K562 (cell line): ENCODE data around the gene ECI1. TPM values are rescaled to one million over a fixed set of nuclear protein-coding genes. Genes with fewer than 3 reads are reported as not detected.
A peak's percentile ranks its signal among the peaks of the same experiment; 100 is the strongest.

Experiments used
- CREM ChIP-seq: IDR thresholded peaks from 2 replicates; pipeline ENCODE4 v1.6.1; 2014; ENCODE audit warnings: antibody characterized with exemption, low read depth
- ERF ChIP-seq: fragments of 450-650 bp; formaldehyde crosslinking; IDR thresholded peaks from 2 replicates; pipeline ENCODE4 v1.4.0; 2020; ENCODE audit warnings: mild to moderate bottlenecking, mixed read lengths
- GMEB1 ChIP-seq: fragments of 250-450 bp; sonication (Bioruptor Pico); IDR thresholded peaks from 2 replicates; pipeline ENCODE4 v1.4.0; 2020; ENCODE audit warnings: mild to moderate bottlenecking
- HDAC6 ChIP-seq: IDR thresholded peaks from 2 replicates; pipeline ENCODE4 v1.6.1; 2012; ENCODE audit warnings: low read depth, mild to moderate bottlenecking, control low read depth, inconsistent platforms, low read length, moderate library complexity
- MYC ChIP-seq, 2 experiments: fragments of 250-450 bp in 1 of 2; sonication (Bioruptor Pico) in 1 of 2; IDR thresholded peaks; 2 replicates each; pipeline versions ENCODE4 v1.5.1 to v1.6.1; 2012 to 2021; ENCODE audit warnings: low read depth in 2 of 2, borderline replicate concordance in 1 of 2, improper control_type of control experiment in 1 of 2, low read length in 1 of 2, mild to moderate bottlenecking in 1 of 2, moderate library complexity in 1 of 2
- RBM15 ChIP-seq: fragments of 200-400 bp; formaldehyde crosslinking; IDR thresholded peaks from 2 replicates; pipeline ENCODE4 v1.6.1; 2018; ENCODE audit warnings: mild to moderate bottlenecking, low read length, moderate library complexity; ENCODE audit not compliant: insufficient read depth
- U2AF1 ChIP-seq: fragments of 200-400 bp; formaldehyde crosslinking; optimal IDR thresholded peaks from 2 replicates; pipeline ENCODE3; 2017; ENCODE audit warnings: mild to moderate bottlenecking, low read depth, low read length, moderate library complexity
- ZKSCAN8 ChIP-seq: fragments of 200-800 bp; sonication (Bioruptor generic); IDR thresholded peaks from 2 replicates; pipeline ENCODE4 v1.6.1; 2016; ENCODE audit warnings: missing genetic modification characterization, missing compliant biosample characterization
- ZNF436 ChIP-seq: fragments of 250-450, 450-650 bp; sonication (Bioruptor Pico); formaldehyde crosslinking; IDR thresholded peaks from 2 replicates; pipeline ENCODE4 v1.7.0; 2020; ENCODE audit warnings: mild to moderate bottlenecking
- ZNF707 ChIP-seq: fragments of 250-450 bp; sonication (Bioruptor Pico); conservative IDR thresholded peaks from 2 replicates; pipeline ENCODE4 v1.8.0; 2022; ENCODE audit warnings: inconsistent platforms, mild to moderate bottlenecking, moderate library complexity
- polyA plus RNA-seq, 8 experiments: library from polyadenylated mRNA; depleted of rRNA in 4 of 8; stranded (reverse) in 5 of 8; unstranded in 3 of 8; fragments of >200 nt; fragmentation: Nextera tagmentation in 2 of 8; fragmentation: Illumina TruSeq in 1 of 8; extraction: Ambion mirVana in 2 of 8; extraction: Trizol in 1 of 8; gene quantifications; 2 replicates each; pipeline versions ENCODE4 v1.2.1 to v1.2.3, GENCODE V29; 2011 to 2014; ENCODE audit warnings: inconsistent platforms in 1 of 8, missing spikeins in 1 of 8
- total RNA-seq, 7 experiments: library from RNA; depleted of rRNA in 6 of 7; stranded (reverse); fragments of >200 nt in 6 of 7; fragmentation: Illumina TruSeq in 2 of 7; extraction: Trizol in 2 of 7; gene quantifications; 2 replicates each; pipeline versions ENCODE4 v1.2.1 to v1.2.3, GENCODE V29; 2011 to 2021; ENCODE audit warnings: low replicate concordance in 1 of 7
- TF ChIP-seq, protein P1 (sequence below), 2 experiments: fragments of 450-650 bp in 1 of 2; sonication (generic) in 1 of 2; formaldehyde crosslinking in 1 of 2; IDR thresholded peaks; 2 replicates each; pipeline versions ENCODE4 v1.7.1 to v1.9.0; 2016 to 2022; ENCODE audit warnings: inconsistent platforms in 1 of 2, mild to moderate bottlenecking in 1 of 2, missing genetic modification reagents in 1 of 2
- TF ChIP-seq, protein P2 (sequence below): fragments of 250-450 bp; sonication (Bioruptor Pico); IDR thresholded peaks from 2 replicates; pipeline ENCODE4 v1.8.0; 2022; ENCODE audit warnings: inconsistent platforms, mild to moderate bottlenecking, moderate library complexity, borderline replicate concordance

ECI1 gene
- total and polyA plus RNA-seq, 9 of the 15 experiments (the other 6 are each of a cell fraction or from before 2014, with no cell fraction given), result 4.7 to 189 (median 54.0) TPM

DNA sequence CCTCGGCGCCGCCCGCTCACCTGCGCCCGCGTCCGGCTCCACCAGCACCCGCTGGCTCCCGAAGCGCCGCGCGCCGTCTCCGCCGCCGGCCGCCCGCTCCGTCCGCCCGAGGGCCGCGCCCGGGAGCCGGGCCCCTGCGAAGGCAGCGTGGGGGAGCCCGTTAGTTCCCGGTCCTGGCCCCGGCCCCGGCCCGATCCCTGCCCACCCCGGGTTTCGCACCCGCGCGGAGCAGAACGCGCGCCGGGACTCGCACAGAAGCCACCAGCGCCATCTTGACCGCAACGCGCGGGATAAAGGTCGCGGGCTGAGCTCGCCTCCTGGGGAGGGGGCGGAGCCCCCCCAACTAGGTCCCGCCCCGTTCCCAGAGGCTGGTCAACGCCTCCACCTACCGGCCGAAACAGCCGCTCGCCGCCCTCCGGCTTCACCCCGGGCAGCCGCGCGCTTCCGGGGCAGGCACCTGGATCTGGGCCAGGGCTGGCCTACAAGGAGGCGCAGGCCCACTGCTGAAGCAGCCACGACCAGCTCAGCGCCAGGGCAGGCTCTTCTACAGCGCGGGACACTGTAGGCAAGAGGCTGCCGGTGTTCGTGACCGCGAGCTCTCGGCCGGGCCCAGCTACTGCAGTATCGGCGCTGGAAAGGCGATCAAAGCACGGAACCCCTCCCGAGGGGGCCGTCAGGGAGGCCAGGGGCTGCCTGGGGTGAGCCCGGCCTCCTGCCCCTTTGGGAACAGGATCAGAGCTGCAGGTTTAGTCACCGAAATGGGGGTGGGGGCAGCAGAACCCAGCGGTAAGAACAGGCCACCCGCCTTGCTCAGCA, at the start of gene ECI1 (continued):
- TF ChIP-seq GMEB1 (no peak), HDAC6 (0 out of 2 replicates have a peak, but pooled peaks have one; percentile 25), ZNF436 (no peak), ERF (CRISPR knock-in tag) (no peak), MYC (IDR thresholded peaks at IDR 0.05; ENCODE audit: low read depth, low read length) (peak; percentile 90), MYC (CRISPR knock-in tag; IDR thresholded peaks at IDR 0.05; ENCODE audit: borderline replicate concordance, low read depth) (peak; percentile 76; the same call in 1 of the 2 replicates), RBM15 (no peak), ZNF707 (CRISPR knock-in tag) (no peak), CREM (0 out of 2 replicates have a peak, but pooled peaks have one; percentile 42), ZKSCAN8 (no peak), U2AF1 (peak; percentile 89)
- TF ChIP-seq, protein P1, sequence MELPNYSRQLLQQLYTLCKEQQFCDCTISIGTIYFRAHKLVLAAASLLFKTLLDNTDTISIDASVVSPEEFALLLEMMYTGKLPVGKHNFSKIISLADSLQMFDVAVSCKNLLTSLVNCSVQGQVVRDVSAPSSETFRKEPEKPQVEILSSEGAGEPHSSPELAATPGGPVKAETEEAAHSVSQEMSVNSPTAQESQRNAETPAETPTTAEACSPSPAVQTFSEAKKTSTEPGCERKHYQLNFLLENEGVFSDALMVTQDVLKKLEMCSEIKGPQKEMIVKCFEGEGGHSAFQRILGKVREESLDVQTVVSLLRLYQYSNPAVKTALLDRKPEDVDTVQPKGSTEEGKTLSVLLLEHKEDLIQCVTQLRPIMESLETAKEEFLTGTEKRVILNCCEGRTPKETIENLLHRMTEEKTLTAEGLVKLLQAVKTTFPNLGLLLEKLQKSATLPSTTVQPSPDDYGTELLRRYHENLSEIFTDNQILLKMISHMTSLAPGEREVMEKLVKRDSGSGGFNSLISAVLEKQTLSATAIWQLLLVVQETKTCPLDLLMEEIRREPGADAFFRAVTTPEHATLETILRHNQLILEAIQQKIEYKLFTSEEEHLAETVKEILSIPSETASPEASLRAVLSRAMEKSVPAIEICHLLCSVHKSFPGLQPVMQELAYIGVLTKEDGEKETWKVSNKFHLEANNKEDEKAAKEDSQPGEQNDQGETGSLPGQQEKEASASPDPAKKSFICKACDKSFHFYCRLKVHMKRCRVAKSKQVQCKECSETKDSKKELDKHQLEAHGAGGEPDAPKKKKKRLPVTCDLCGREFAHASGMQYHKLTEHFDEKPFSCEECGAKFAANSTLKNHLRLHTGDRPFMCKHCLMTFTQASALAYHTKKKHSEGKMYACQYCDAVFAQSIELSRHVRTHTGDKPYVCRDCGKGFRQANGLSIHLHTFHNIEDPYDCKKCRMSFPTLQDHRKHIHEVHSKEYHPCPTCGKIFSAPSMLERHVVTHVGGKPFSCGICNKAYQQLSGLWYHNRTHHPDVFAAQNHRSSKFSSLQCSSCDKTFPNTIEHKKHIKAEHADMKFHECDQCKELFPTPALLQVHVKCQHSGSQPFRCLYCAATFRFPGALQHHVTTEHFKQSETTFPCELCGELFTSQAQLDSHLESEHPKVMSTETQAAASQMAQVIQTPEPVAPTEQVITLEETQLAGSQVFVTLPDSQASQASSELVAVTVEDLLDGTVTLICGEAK (IDR thresholded peaks at IDR 0.05), result no peak; the same call in 1 of the 2 replicates
- TF ChIP-seq, protein P1 (CRISPR knock-in tag; IDR thresholded peaks at IDR 0.05), result no peak
- TF ChIP-seq, protein P2, sequence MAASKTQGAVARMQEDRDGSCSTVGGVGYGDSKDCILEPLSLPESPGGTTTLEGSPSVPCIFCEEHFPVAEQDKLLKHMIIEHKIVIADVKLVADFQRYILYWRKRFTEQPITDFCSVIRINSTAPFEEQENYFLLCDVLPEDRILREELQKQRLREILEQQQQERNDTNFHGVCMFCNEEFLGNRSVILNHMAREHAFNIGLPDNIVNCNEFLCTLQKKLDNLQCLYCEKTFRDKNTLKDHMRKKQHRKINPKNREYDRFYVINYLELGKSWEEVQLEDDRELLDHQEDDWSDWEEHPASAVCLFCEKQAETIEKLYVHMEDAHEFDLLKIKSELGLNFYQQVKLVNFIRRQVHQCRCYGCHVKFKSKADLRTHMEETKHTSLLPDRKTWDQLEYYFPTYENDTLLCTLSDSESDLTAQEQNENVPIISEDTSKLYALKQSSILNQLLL (CRISPR knock-in tag), result no peak
